Fibroblast of lung (primary cell): Measurements from ENCODE around the gene PRDM16. TPM values are rescaled to one million over a fixed set of nuclear protein-coding genes. Genes with fewer than 3 reads are reported as not detected.

ENCODE experiments used
- DNase-seq, 2 donors: peaks; one replicate each; pipeline versions ENCODE4 v3.0.0 to v3.0.0-alpha.2; 2010; ENCODE audit warnings: low read depth in 2 of 2
- H2AFZ ChIP-seq: 2 replicates; pipeline ENCODE4 v1.5.1; 2012; ENCODE audit warnings: low read length, control low read depth, inconsistent platforms
- H3K27ac ChIP-seq: 2 replicates; pipeline ENCODE4 v1.5.1; 2011; ENCODE audit warnings: low read length, control low read depth; ENCODE audit not compliant: insufficient read depth
- H3K27me3 ChIP-seq: 2 replicates; pipeline ENCODE4 v1.5.1; 2011; ENCODE audit warnings: mild to moderate bottlenecking, low read length; ENCODE audit not compliant: control insufficient read depth, insufficient read depth
- H3K36me3 ChIP-seq: 2 replicates; pipeline ENCODE4 v1.5.1; 2011; ENCODE audit warnings: low read length; ENCODE audit not compliant: control insufficient read depth, insufficient read depth
- H3K4me1 ChIP-seq: 2 replicates; pipeline ENCODE4 v1.5.1; 2011; ENCODE audit warnings: low read length; ENCODE audit not compliant: control insufficient read depth, insufficient read depth; ENCODE audit errors: extremely low read depth
- H3K4me2 ChIP-seq: 2 replicates; pipeline ENCODE4 v1.5.1; 2011; ENCODE audit warnings: low read length, control low read depth; ENCODE audit not compliant: insufficient read depth; ENCODE audit errors: extremely low read depth
- H3K4me3 ChIP-seq, 4 experiments: fragments of 200-600 bp in 1 of 4; sonication (generic) in 1 of 4; replicated peaks in 1 of 4; 2 replicates each; pipeline ENCODE4 v1.5.1; 2011 to 2016; ENCODE audit warnings: low read length in 4 of 4, low read depth in 3 of 4, mild to moderate bottlenecking in 3 of 4, control low read depth in 2 of 4, inconsistent platforms in 1 of 4, mixed read lengths in 1 of 4; ENCODE audit not compliant: insufficient read depth in 1 of 4; ENCODE audit errors: control extremely low read depth in 1 of 4
- H3K79me2 ChIP-seq: 2 replicates; pipeline ENCODE4 v1.5.1; 2012; ENCODE audit warnings: mild to moderate bottlenecking, low read length, inconsistent platforms; ENCODE audit not compliant: control insufficient read depth, insufficient read depth
- H3K9ac ChIP-seq: 2 replicates; pipeline ENCODE4 v1.5.1; 2011; ENCODE audit warnings: mild to moderate bottlenecking, low read length, control low read depth; ENCODE audit not compliant: insufficient read depth
- H3K9me3 ChIP-seq: 2 replicates; pipeline ENCODE4 v1.5.1; 2012; ENCODE audit warnings: low read depth, low read length; ENCODE audit not compliant: control insufficient read depth, insufficient read depth
- H4K20me1 ChIP-seq: 2 replicates; pipeline ENCODE4 v1.5.1; 2011; ENCODE audit warnings: low read length; ENCODE audit not compliant: control insufficient read depth, insufficient read depth; ENCODE audit errors: extremely low read depth
- CTCF ChIP-seq, 2 donors: IDR thresholded peaks in 1 of 2; conservative IDR thresholded peaks in 1 of 2; 1 replicate in 1 of 2; 2 replicates in 1 of 2; pipeline ENCODE4 v1.5.1; 2011 to 2012; ENCODE audit warnings: low read length in 2 of 2, control low read depth in 1 of 2, inconsistent platforms in 1 of 2, low read depth in 1 of 2, mild to moderate bottlenecking in 1 of 2
- EZH2 ChIP-seq: IDR thresholded peaks from 2 replicates; pipeline ENCODE4 v1.5.1; 2012; ENCODE audit warnings: low read length, control low read depth, mild to moderate bottlenecking; ENCODE audit errors: missing control alignments
- polyA plus RNA-seq, 2 donors: library from polyadenylated mRNA; depleted of rRNA in 1 of 2; stranded (reverse) in 1 of 2; unstranded in 1 of 2; fragments of >200 nt; gene quantifications; 2 replicates each; pipeline ENCODE4 v1.2.1, GENCODE V29; 2011 to 2012; ENCODE audit warnings: missing spikeins in 1 of 2
- total RNA-seq: library from RNA; depleted of rRNA; stranded (reverse); fragments of >200 nt; gene quantifications from 2 replicates; pipeline ENCODE4 v1.2.1, GENCODE V29; 2014

Gene PRDM16
- total and polyA plus RNA-seq, 2 donors (not counting 1 experiment from before 2014, with no cell fraction given): 0.30 to 1.8 TPM

GRCh38 chr1:3179471-3179870 lies 110.5 kb downstream of the PRDM16 start:
- Histone ChIP-seq H3K36me3 (no peaks in the 10 kb centered on the region), H3K9ac (no peak overlapping the region), H2AFZ (no peak overlapping the region), H3K79me2 (no peaks in the 10 kb centered on the region), H3K27me3 (no peaks in the 10 kb centered on the region), H3K4me3 (no peak overlapping the region), H3K9me3 (peaks cover 7% of the 10 kb centered on the region), H4K20me1 (no peaks in the 10 kb centered on the region), H3K4me1 (no peaks in the 10 kb centered on the region), H3K4me2 (no peak overlapping the region), H3K27ac (no peak overlapping the region)
- TF ChIP-seq EZH2 (no peak), CTCF (conservative IDR thresholded peaks at IDR 0.05 in 1 of 2, IDR thresholded peaks at IDR 0.05 in 1 of 2; ENCODE audit: low read depth in 1 of 2, low read length in 2 of 2) (no peak)
- DNase-seq: no peak

DNA sequence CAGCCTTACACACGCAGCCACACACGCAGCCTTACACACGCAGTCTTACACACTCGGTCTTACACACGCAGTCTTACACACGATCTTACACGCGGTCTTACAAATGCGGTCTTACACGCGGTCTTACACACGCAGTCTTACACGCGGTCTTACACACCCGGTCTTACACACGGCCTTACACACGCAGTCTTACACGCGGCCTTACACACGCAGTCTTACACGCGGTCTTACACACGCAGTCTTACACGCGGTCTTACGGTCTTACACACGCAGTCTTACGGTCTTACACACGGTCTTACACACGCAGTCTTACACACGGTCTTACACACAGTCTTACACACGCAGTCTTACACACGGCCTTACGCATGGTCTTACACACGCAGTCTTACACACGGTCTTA lies 111.9 kb downstream of the PRDM16 start:
- no peak overlapping the region for H3K4me2 ChIP-seq
- H4K20me1 ChIP-seq: no peaks in the 10 kb centered on the region
- no peaks in the 10 kb centered on the region for H3K79me2 ChIP-seq
- peaks cover 7% of the 10 kb centered on the region for H3K9me3 ChIP-seq
- H3K4me3 ChIP-seq: no peak overlapping the region
- no peaks in the 10 kb centered on the region for H3K4me1 ChIP-seq
- H3K27me3 ChIP-seq: no peaks in the 10 kb centered on the region
- no peaks in the 10 kb centered on the region for H3K36me3 ChIP-seq
- H3K9ac ChIP-seq: no peak overlapping the region
- DNase-seq: no peak
- H2AFZ ChIP-seq: no peak overlapping the region
- TF ChIP-seq CTCF (conservative IDR thresholded peaks at IDR 0.05 in 1 of 2, IDR thresholded peaks at IDR 0.05 in 1 of 2; ENCODE audit: low read depth in 1 of 2, low read length in 2 of 2) (no peak), EZH2 (no peak)
- no peak overlapping the region for H3K27ac ChIP-seq

GRCh38 chr1:3181956-3182355 lies 113.0 kb downstream of the PRDM16 start:
- Histone ChIP-seq H3K9me3 (peaks cover 7% of the 10 kb centered on the region), H3K4me1 (no peaks in the 10 kb centered on the region), H3K36me3 (no peaks in the 10 kb centered on the region), H3K79me2 (no peaks in the 10 kb centered on the region), H2AFZ (no peak overlapping the region), H3K27me3 (no peaks in the 10 kb centered on the region), H3K27ac (no peak overlapping the region), H4K20me1 (no peaks in the 10 kb centered on the region), H3K9ac (no peak overlapping the region), H3K4me2 (no peak overlapping the region), H3K4me3 (no peak overlapping the region)
- TF ChIP-seq CTCF (conservative IDR thresholded peaks at IDR 0.05 in 1 of 2, IDR thresholded peaks at IDR 0.05 in 1 of 2; ENCODE audit: low read depth in 1 of 2, low read length in 2 of 2) (no peak), EZH2 (no peak)
- no peak for DNase-seq
